Breast epithelium (tissue), 3 donors: Measurements from ENCODE around the gene SNRPA1.

Experiments
- POLR2A ChIP-seq: fragments of 450-650 bp; IDR thresholded peaks from one replicate; pipeline ENCODE4 v1.6.1; 2016; ENCODE audit warnings: antibody characterized with exemption, mild to moderate bottlenecking, moderate library complexity
- POLR2AphosphoS5 ChIP-seq, 3 donors: sonication (generic); formaldehyde crosslinking; IDR thresholded peaks; one replicate each; pipeline ENCODE4 v1.6.1; 2017; ENCODE audit warnings: antibody characterized with exemption in 3 of 3
- TF ChIP-seq, protein P1 (sequence below), 3 donors: fragments of 450-650 bp; IDR thresholded peaks; one replicate each; pipeline ENCODE4 v1.5.1; 2016 to 2017; ENCODE audit warnings: antibody characterized with exemption in 3 of 3, mild to moderate bottlenecking in 3 of 3, moderate library complexity in 3 of 3

DNA sequence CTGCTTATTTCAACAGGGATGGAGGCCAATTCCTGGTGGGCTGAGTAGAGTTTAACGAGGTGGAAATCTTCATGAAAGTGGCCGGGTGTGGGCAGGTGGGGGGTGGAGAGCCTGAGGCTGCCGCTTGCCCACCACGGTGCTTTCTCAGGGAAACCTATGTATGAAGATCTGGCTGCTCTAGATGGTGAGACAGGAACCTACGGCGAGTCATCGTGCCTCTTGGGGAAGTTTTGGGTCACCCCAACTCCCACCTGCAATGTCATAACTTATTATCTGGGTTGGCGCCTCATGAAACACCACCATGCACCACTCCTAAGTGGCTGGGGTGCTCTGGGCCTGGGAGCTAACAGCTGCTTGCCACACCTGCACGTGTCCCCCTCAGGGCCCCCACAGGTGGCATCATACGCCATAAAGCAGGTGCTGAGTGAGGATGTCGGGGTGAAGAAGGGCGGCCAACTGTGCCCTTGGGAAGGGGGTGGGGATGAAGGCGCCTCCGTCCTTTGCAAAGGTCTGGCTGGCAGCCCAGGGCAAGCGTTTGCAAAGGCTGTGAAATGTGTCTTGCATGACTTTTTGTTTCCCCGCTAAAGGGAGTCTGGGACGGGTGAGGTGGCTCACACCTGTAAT lies 27.9 kb upstream of the SNRPA1 start:
- TF ChIP-seq, protein P1, sequence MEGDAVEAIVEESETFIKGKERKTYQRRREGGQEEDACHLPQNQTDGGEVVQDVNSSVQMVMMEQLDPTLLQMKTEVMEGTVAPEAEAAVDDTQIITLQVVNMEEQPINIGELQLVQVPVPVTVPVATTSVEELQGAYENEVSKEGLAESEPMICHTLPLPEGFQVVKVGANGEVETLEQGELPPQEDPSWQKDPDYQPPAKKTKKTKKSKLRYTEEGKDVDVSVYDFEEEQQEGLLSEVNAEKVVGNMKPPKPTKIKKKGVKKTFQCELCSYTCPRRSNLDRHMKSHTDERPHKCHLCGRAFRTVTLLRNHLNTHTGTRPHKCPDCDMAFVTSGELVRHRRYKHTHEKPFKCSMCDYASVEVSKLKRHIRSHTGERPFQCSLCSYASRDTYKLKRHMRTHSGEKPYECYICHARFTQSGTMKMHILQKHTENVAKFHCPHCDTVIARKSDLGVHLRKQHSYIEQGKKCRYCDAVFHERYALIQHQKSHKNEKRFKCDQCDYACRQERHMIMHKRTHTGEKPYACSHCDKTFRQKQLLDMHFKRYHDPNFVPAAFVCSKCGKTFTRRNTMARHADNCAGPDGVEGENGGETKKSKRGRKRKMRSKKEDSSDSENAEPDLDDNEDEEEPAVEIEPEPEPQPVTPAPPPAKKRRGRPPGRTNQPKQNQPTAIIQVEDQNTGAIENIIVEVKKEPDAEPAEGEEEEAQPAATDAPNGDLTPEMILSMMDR (IDR thresholded peaks at IDR 0.05), result no peak
- no peak for TF ChIP-seq POLR2A
- no peak for TF ChIP-seq POLR2AphosphoS5 (IDR thresholded peaks at IDR 0.05)
